Measurements from ENCODE around the gene FKBP5. TPM values are rescaled to one million over a fixed set of nuclear protein-coding genes. Genes with fewer than 3 reads are reported as not detected.

FKBP5 gene
- total RNA-seq, 2 experiments from 2014 or later, result 42.5 to 79.1 TPM

DNA sequence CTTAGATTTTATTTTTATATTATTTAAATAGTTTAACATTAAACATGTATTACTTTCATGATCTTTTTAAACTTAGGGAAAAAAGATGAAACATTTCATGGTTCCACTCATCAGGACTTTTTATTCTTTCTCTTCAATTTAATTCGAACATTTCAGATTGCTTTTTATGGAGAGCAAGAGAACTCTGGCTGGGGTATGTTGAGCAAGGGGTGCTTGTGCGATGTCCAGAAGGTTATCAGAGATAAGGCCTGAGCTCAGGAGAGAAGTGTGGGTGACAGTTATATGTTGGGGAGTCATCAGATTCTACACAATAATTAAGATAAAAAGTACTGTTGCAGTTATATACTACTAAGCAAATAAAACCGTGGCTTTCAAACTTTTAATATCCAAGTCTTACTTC, 37.5 kb downstream of the FKBP5 start:
- CTCF ChIA-PET (ENCODE audit: unreplicated experiment), result no interaction called here
- no peak for DNase-seq (ENCODE audit: low spot score)
- 0 out of 2 replicates have a peak, but pooled peaks cover 7% of the 10 kb centered on the region for H4K20me1 ChIP-seq (ENCODE audit: insufficient read depth, low read length)
- H3K9me3 ChIP-seq (ENCODE audit: low read length), result 0 out of 2 replicates have a peak, but pooled peaks cover 15% of the 10 kb centered on the region
- intact Hi-C loops (cut with micrococcal nuclease; ENCODE audit: unreplicated experiment), result no loop called here
- peaks cover 54% of the 10 kb centered on the region for H3K36me3 ChIP-seq (ENCODE audit: insufficient read depth, low read length)
- POLR2A ChIA-PET, result no interaction called here
- no peak for TF ChIP-seq CTCF (conservative IDR thresholded peaks at IDR 0.05; ENCODE audit: low read length)
- no peak for TF ChIP-seq EZH2phosphoT487 (IDR thresholded peaks at IDR 0.05; ENCODE audit: borderline replicate concordance, low read depth, low read length)
- H3K4me2 ChIP-seq (ENCODE audit: low read length), result no peak overlapping the region
- no peaks in the 10 kb centered on the region for H3K9me2 ChIP-seq (ENCODE audit: insufficient read depth, low read length)
- no peaks in the 10 kb centered on the region for H3K4me1 ChIP-seq (ENCODE audit: insufficient read depth, low read length, poor library complexity, severe bottlenecking)
- no peak overlapping the region for H3K4me3 ChIP-seq (ENCODE audit: low read depth, low read length, poor library complexity, severe bottlenecking)
- no peak overlapping the region for H2AFZ ChIP-seq (ENCODE audit: low read length)
- H3K27ac ChIP-seq (ENCODE audit: low read depth, low read length, poor library complexity, severe bottlenecking), result no peak overlapping the region
- peaks cover 86% of the 10 kb centered on the region for H3K79me2 ChIP-seq (ENCODE audit: insufficient read depth, low read depth, low read length)
- no TSS peak for BruUV-seq (replicated peaks)

- H3K9me2 ChIP-seq (ENCODE audit: insufficient read depth, low read length), result no peaks in the 10 kb centered on the region
- ChIA-PET CTCF (ENCODE audit: unreplicated experiment) (no interaction called here), POLR2A (interaction anchor here (0.5 to 1.2 kb wide), 3 partner anchors 20 to 135 kb away, joined by 3 to 4 read pairs (median 3); no protein-coding TSS in a partner anchor)
- no peak for DNase-seq (ENCODE audit: low spot score)
- no peak overlapping the region for H3K4me2 ChIP-seq (ENCODE audit: low read length)
- no peak overlapping the region for H3K4me3 ChIP-seq (ENCODE audit: low read depth, low read length, poor library complexity, severe bottlenecking)
- no peak overlapping the region for H3K27ac ChIP-seq (ENCODE audit: low read depth, low read length, poor library complexity, severe bottlenecking)
- peaks cover 55% of the 10 kb centered on the region for H3K36me3 ChIP-seq (ENCODE audit: insufficient read depth, low read length)
- peaks cover 12% of the 10 kb centered on the region; the same call in 1 of the 2 replicates for H4K20me1 ChIP-seq (ENCODE audit: insufficient read depth, low read length)
- no peak overlapping the region for H2AFZ ChIP-seq (ENCODE audit: low read length)
- intact Hi-C loops (cut with micrococcal nuclease; ENCODE audit: unreplicated experiment), result no loop called here
- H3K9me3 ChIP-seq (ENCODE audit: low read length), result 0 out of 2 replicates have a peak, but pooled peaks cover 15% of the 10 kb centered on the region
- no peaks in the 10 kb centered on the region for H3K4me1 ChIP-seq (ENCODE audit: insufficient read depth, low read length, poor library complexity, severe bottlenecking)
- TF ChIP-seq EZH2phosphoT487 (IDR thresholded peaks at IDR 0.05; ENCODE audit: borderline replicate concordance, low read depth, low read length) (no peak), CTCF (conservative IDR thresholded peaks at IDR 0.05; ENCODE audit: low read length) (no peak)
- BruUV-seq (replicated peaks), result no TSS peak
- peaks cover 80% of the 10 kb centered on the region for H3K79me2 ChIP-seq (ENCODE audit: insufficient read depth, low read depth, low read length)
These were observed 38.7 kb downstream of the FKBP5 start for GRCh38 chr6:35650015-35650414.

DNA sequence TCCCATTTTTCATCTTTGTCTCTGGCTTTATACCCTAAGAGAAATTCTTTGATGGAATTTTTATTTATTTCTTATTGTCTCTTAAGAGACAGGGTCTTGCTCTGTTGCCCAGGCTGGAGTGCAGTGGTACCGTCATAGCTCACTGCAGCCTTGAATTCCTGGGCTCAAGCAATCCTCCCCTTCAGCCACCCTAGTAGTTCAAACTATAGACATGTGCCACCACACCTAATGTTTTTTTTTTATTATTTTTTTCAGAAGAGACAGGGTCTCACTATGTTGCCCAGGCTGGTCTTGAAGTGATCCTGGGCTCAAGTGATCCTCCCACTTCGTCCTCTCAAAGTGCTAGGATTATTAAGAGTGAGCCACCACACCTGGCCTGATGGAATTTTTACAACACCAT, 40.5 kb downstream of the FKBP5 start:
- Histone ChIP-seq H3K27ac (ENCODE audit: low read depth, low read length, poor library complexity, severe bottlenecking) (no peak overlapping the region), H3K4me1 (ENCODE audit: insufficient read depth, low read length, poor library complexity, severe bottlenecking) (no peaks in the 10 kb centered on the region), H3K9me2 (ENCODE audit: insufficient read depth, low read length) (no peaks in the 10 kb centered on the region), H3K79me2 (ENCODE audit: insufficient read depth, low read depth, low read length) (peaks cover 78% of the 10 kb centered on the region), H3K9me3 (ENCODE audit: low read length) (0 out of 2 replicates have a peak, but pooled peaks cover 7% of the 10 kb centered on the region), H3K36me3 (ENCODE audit: insufficient read depth, low read length) (peaks cover 58% of the 10 kb centered on the region), H4K20me1 (ENCODE audit: insufficient read depth, low read length) (peaks cover 19% of the 10 kb centered on the region; the same call in 1 of the 2 replicates), H2AFZ (ENCODE audit: low read length) (no peak overlapping the region), H3K4me2 (ENCODE audit: low read length) (no peak overlapping the region), H3K4me3 (ENCODE audit: low read depth, low read length, poor library complexity, severe bottlenecking) (no peak overlapping the region)
- DNase-seq (ENCODE audit: low spot score), result no peak
- no TSS peak for BruUV-seq (replicated peaks)
- POLR2A ChIA-PET, result interaction anchor here (0.8 kb wide), 2 partner anchors 26 to 61 kb away, joined by 3 read pairs; no protein-coding TSS in a partner anchor
- CTCF ChIA-PET (ENCODE audit: unreplicated experiment), result no interaction called here
- no peak for TF ChIP-seq EZH2phosphoT487 (IDR thresholded peaks at IDR 0.05; ENCODE audit: borderline replicate concordance, low read depth, low read length)
- TF ChIP-seq CTCF (conservative IDR thresholded peaks at IDR 0.05; ENCODE audit: low read length), result no peak
- intact Hi-C loops (cut with micrococcal nuclease; ENCODE audit: unreplicated experiment), result no loop called here
